NCI-H1417 (cell line): ENCODE results near the gene AMH.

Experiments used
- DNase-seq, 3 experiments: peaks; one replicate each; lab custom pipeline; 2025; lab: John Stamatoyannopoulos, UW

The AMH gene

GRCh38 chr19:2287585-2288337 lies 38.6 kb downstream of the AMH start:
- DNase-seq, result no peak

GRCh38 chr19:2288338-2288817 lies 39.3 kb downstream of the AMH start:
- DNase-seq, result no peak

- no peak for DNase-seq
Observed at GRCh38 chr19:2288818-2289713, 39.9 kb downstream of the AMH start.

GRCh38 chr19:2289714-2290435 lies 40.8 kb downstream of the AMH start:
- peak in 2 of 3 experiments; percentile 63 for DNase-seq

GRCh38 chr19:2290441-2291184 lies 41.5 kb downstream of the AMH start:
- DNase-seq, result peak; percentile 31 to 87 (median 69)

- peak; percentile 37 to 95 (median 94) for DNase-seq
Observed at GRCh38 chr19:2291185-2291751, 42.1 kb downstream of the AMH start.

GRCh38 chr19:2294687-2295335 lies 45.7 kb downstream of the AMH start:
- DNase-seq, result peak in 1 of 3 experiments; percentile 16

GRCh38 chr19:2296141-2296540 lies 47.0 kb downstream of the AMH start:
- DNase-seq, result no peak

GRCh38 chr19:2300533-2300932 lies 51.4 kb downstream of the AMH start:
- DNase-seq, result no peak
